ENCODE results near the gene ISG20. TPM values are rescaled to one million over a fixed set of nuclear protein-coding genes. Genes with fewer than 3 reads are reported as not detected.

ISG20 gene
- polyA plus RNA-seq, result 4.9 TPM
- long read RNA-seq, donor 1, partial matches to known transcripts, result 0 of 2 reads
- long read RNA-seq, donor 1, other reads (novel, unspliced or antisense), result 0 of 2 reads
- long read RNA-seq, donor 2, partial matches to known transcripts, result 0 of 2 reads
- long read RNA-seq, donor 2, other reads (novel, unspliced or antisense), result 0 of 2 reads
- long read RNA-seq, donor 3, result 0 reads
- long read RNA-seq, donor 4, result 0 reads
- long read RNA-seq, donor 5, partial matches to known transcripts, result 0 of 1 reads
- long read RNA-seq, donor 5, other reads (novel, unspliced or antisense), result 0 of 1 reads
- long read RNA-seq, donor 6, full-length matches to known transcripts, result 5 of 5 reads
- long read RNA-seq, donor 6, partial matches to known transcripts, result 0 of 5 reads
- long read RNA-seq, donor 6, other reads (novel, unspliced or antisense), result 0 of 5 reads
- long read RNA-seq, donor 7, result 0 reads
- long read RNA-seq, donor 8, full-length matches to known transcripts, result 9 of 9 reads
- long read RNA-seq, donor 8, partial matches to known transcripts, result 0 of 9 reads
- long read RNA-seq, donor 8, other reads (novel, unspliced or antisense), result 0 of 9 reads
- long read RNA-seq, donor 9, partial matches to known transcripts, result 0 of 1 reads
- long read RNA-seq, donor 9, other reads (novel, unspliced or antisense), result 0 of 1 reads
- long read RNA-seq, donor 10, transcript ISG20-201 (4 exons, 1,856 nt), result major isoform, 5 of 5 reads
- long read RNA-seq, donor 10, partial matches to known transcripts, result 0 of 5 reads
- long read RNA-seq, donor 10, other reads (novel, unspliced or antisense), result 0 of 5 reads
- long read RNA-seq, donor 11, full-length matches to known transcripts, result 2 of 2 reads
- long read RNA-seq, donor 11, partial matches to known transcripts, result 0 of 2 reads
- long read RNA-seq, donor 11, other reads (novel, unspliced or antisense), result 0 of 2 reads

- no CpG with 5 or more reads among the region's 27 CpGs for WGBS (ENCODE audit: insufficient coverage, low lambda C conversion rate)
- Histone ChIP-seq H3K36me3 (ENCODE audit: control insufficient read depth, insufficient read depth, low read length) (no peaks in the 10 kb centered on the region), H3K27ac (ENCODE audit: low read length) (peak within 1 kb of the TSS; percentile 96), H3K4me3 (ENCODE audit: low read length) (peak within 1 kb of the TSS; percentile 8), H3K27me3 (ENCODE audit: control insufficient read depth, insufficient read depth, low read length) (no peaks in the 10 kb centered on the region), H3K9me3 (ENCODE audit: control insufficient read depth, low read depth, low read length) (no peaks in the 10 kb centered on the region), H3K4me1 (ENCODE audit: control insufficient read depth, insufficient read depth, low read length) (peaks cover 36% of the 10 kb centered on the region)
- DNase-seq, result peak; percentile 98 to 99
Measured at GRCh38 chr15:88638626-88639372, at the start of gene ISG20. TSS of gene ISG20 (plus strand) at chr15:88639016. CDS start at chr15:88639367, 351 bp downstream.

- H3K9me3 ChIP-seq (ENCODE audit: control insufficient read depth, low read depth, low read length), result no peaks in the 10 kb centered on the region
- DNase-seq, result no peak
Measured at GRCh38 chr15:88590759-88591158, 48.1 kb upstream of the ISG20 start.

GRCh38 chr15:88591384-88591783 is 47.4 kb upstream of the ISG20 start:
- no peaks in the 10 kb centered on the region for H3K4me1 ChIP-seq (ENCODE audit: control insufficient read depth, insufficient read depth, low read length)
- no peaks in the 10 kb centered on the region for H3K27me3 ChIP-seq (ENCODE audit: control insufficient read depth, insufficient read depth, low read length)
- no peak for DNase-seq
- H3K9me3 ChIP-seq (ENCODE audit: control insufficient read depth, low read depth, low read length), result no peaks in the 10 kb centered on the region
- no peak overlapping the region for H3K4me3 ChIP-seq (ENCODE audit: low read length)
- H3K36me3 ChIP-seq (ENCODE audit: control insufficient read depth, insufficient read depth, low read length), result no peaks in the 10 kb centered on the region
- no peak overlapping the region for H3K27ac ChIP-seq (ENCODE audit: low read length)

More at GRCh38 chr15:88590759-88591158, 48.1 kb upstream of the ISG20 start:
- Histone ChIP-seq H3K27ac (ENCODE audit: low read length) (no peak overlapping the region), H3K27me3 (ENCODE audit: control insufficient read depth, insufficient read depth, low read length) (no peaks in the 10 kb centered on the region), H3K36me3 (ENCODE audit: control insufficient read depth, insufficient read depth, low read length) (no peaks in the 10 kb centered on the region), H3K4me1 (ENCODE audit: control insufficient read depth, insufficient read depth, low read length) (no peaks in the 10 kb centered on the region), H3K4me3 (ENCODE audit: low read length) (no peak overlapping the region)
- 60% methylated on average over 5 of the region's 6 CpGs for WGBS (ENCODE audit: insufficient coverage, low lambda C conversion rate)

GRCh38 chr15:88603885-88604284 is 34.9 kb upstream of the ISG20 start:
- H3K4me1 ChIP-seq (ENCODE audit: control insufficient read depth, insufficient read depth, low read length), result peaks cover 15% of the 10 kb centered on the region
- H3K27ac ChIP-seq (ENCODE audit: low read length), result peak overlapping the region; percentile 33
- DNase-seq, result no peak
- H3K9me3 ChIP-seq (ENCODE audit: control insufficient read depth, low read depth, low read length), result peaks cover 5% of the 10 kb centered on the region
- H3K4me3 ChIP-seq (ENCODE audit: low read length), result peak overlapping the region; percentile 28
- peaks cover 54% of the 10 kb centered on the region for H3K27me3 ChIP-seq (ENCODE audit: control insufficient read depth, insufficient read depth, low read length)
- H3K36me3 ChIP-seq (ENCODE audit: control insufficient read depth, insufficient read depth, low read length), result no peaks in the 10 kb centered on the region
- WGBS (ENCODE audit: insufficient coverage, low lambda C conversion rate), result no CpG with 5 or more reads among the region's 14 CpGs

- H3K27ac ChIP-seq (ENCODE audit: low read length), result peak overlapping the region; percentile 33
- H3K4me1 ChIP-seq (ENCODE audit: control insufficient read depth, insufficient read depth, low read length), result peaks cover 15% of the 10 kb centered on the region
- no peaks in the 10 kb centered on the region for H3K36me3 ChIP-seq (ENCODE audit: control insufficient read depth, insufficient read depth, low read length)
- H3K27me3 ChIP-seq (ENCODE audit: control insufficient read depth, insufficient read depth, low read length), result peaks cover 54% of the 10 kb centered on the region
- H3K9me3 ChIP-seq (ENCODE audit: control insufficient read depth, low read depth, low read length), result peaks cover 5% of the 10 kb centered on the region
- WGBS (ENCODE audit: insufficient coverage, low lambda C conversion rate), result no CpG with 5 or more reads among the region's 46 CpGs
- H3K4me3 ChIP-seq (ENCODE audit: low read length), result peak overlapping the region; percentile 28
- DNase-seq, result peak in 1 of 2 donors; percentile 40
Measured at GRCh38 chr15:88604381-88605188, 34.2 kb upstream of the ISG20 start.

GRCh38 chr15:88605189-88606069 is 33.4 kb upstream of the ISG20 start:
- peak overlapping the region; percentile 28 for H3K4me3 ChIP-seq (ENCODE audit: low read length)
- DNase-seq, result peak in 1 of 2 donors; percentile 60

GRCh38 chr15:88606070-88606794 is 32.6 kb upstream of the ISG20 start:
- DNase-seq, result no peak
- H3K4me3 ChIP-seq (ENCODE audit: low read length), result no peak overlapping the region
- no peak overlapping the region for H3K27ac ChIP-seq (ENCODE audit: low read length)
- 0% methylated on average over 6 of the region's 26 CpGs for WGBS (ENCODE audit: insufficient coverage, low lambda C conversion rate)
- H3K4me1 ChIP-seq (ENCODE audit: control insufficient read depth, insufficient read depth, low read length), result peaks cover 15% of the 10 kb centered on the region
- H3K36me3 ChIP-seq (ENCODE audit: control insufficient read depth, insufficient read depth, low read length), result no peaks in the 10 kb centered on the region
- peaks cover 5% of the 10 kb centered on the region for H3K9me3 ChIP-seq (ENCODE audit: control insufficient read depth, low read depth, low read length)
- peaks cover 56% of the 10 kb centered on the region for H3K27me3 ChIP-seq (ENCODE audit: control insufficient read depth, insufficient read depth, low read length)

More at GRCh38 chr15:88605189-88606069, 33.4 kb upstream of the ISG20 start:
- H3K27ac ChIP-seq (ENCODE audit: low read length), result peak overlapping the region; percentile 26
- no peaks in the 10 kb centered on the region for H3K36me3 ChIP-seq (ENCODE audit: control insufficient read depth, insufficient read depth, low read length)
- H3K27me3 ChIP-seq (ENCODE audit: control insufficient read depth, insufficient read depth, low read length), result peaks cover 54% of the 10 kb centered on the region
- peaks cover 15% of the 10 kb centered on the region for H3K4me1 ChIP-seq (ENCODE audit: control insufficient read depth, insufficient read depth, low read length)
- no CpG with 5 or more reads among the region's 58 CpGs for WGBS (ENCODE audit: insufficient coverage, low lambda C conversion rate)
- H3K9me3 ChIP-seq (ENCODE audit: control insufficient read depth, low read depth, low read length), result peaks cover 5% of the 10 kb centered on the region

- no peak for DNase-seq
- Histone ChIP-seq H3K4me3 (ENCODE audit: low read length) (no peak overlapping the region), H3K4me1 (ENCODE audit: control insufficient read depth, insufficient read depth, low read length) (peaks cover 15% of the 10 kb centered on the region), H3K9me3 (ENCODE audit: control insufficient read depth, low read depth, low read length) (peaks cover 5% of the 10 kb centered on the region), H3K27me3 (ENCODE audit: control insufficient read depth, insufficient read depth, low read length) (peaks cover 56% of the 10 kb centered on the region), H3K36me3 (ENCODE audit: control insufficient read depth, insufficient read depth, low read length) (no peaks in the 10 kb centered on the region), H3K27ac (ENCODE audit: low read length) (no peak overlapping the region)
- WGBS (ENCODE audit: insufficient coverage, low lambda C conversion rate), result 80% methylated on average over 1 of the region's 1 CpG
Measured at GRCh38 chr15:88607951-88608350, 30.9 kb upstream of the ISG20 start.

All from large intestine (tissue), 12 donors.